Measurements from ENCODE around the gene RIT2.

DNA sequence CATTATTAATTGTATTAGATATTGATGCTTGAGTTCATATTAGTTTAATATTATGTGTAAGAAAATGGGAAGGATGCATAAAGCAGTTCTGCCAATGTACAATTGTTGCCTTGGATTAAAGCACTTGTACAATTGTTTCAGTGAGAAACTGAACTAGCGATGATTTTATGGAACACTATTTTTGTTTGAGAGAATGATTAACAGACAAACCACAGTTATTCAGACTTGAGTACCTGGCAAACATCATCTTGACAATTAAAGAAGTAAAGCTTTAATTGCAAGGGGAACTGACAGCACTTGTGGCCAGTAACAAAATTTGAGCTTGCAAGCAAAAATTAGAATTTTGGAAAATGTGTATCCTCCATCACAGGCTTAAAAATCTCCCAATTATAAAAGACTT is 214.3 kb downstream of the RIT2 start:
- TF ChIP-seq, protein P1, sequence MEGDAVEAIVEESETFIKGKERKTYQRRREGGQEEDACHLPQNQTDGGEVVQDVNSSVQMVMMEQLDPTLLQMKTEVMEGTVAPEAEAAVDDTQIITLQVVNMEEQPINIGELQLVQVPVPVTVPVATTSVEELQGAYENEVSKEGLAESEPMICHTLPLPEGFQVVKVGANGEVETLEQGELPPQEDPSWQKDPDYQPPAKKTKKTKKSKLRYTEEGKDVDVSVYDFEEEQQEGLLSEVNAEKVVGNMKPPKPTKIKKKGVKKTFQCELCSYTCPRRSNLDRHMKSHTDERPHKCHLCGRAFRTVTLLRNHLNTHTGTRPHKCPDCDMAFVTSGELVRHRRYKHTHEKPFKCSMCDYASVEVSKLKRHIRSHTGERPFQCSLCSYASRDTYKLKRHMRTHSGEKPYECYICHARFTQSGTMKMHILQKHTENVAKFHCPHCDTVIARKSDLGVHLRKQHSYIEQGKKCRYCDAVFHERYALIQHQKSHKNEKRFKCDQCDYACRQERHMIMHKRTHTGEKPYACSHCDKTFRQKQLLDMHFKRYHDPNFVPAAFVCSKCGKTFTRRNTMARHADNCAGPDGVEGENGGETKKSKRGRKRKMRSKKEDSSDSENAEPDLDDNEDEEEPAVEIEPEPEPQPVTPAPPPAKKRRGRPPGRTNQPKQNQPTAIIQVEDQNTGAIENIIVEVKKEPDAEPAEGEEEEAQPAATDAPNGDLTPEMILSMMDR (IDR thresholded peaks at IDR 0.05; ENCODE audit: low read length) = no peak
- no peak for TF ChIP-seq EZH2 (IDR thresholded peaks at IDR 0.05; ENCODE audit: borderline replicate concordance, low read length)

Data from OCI-LY1 (cell line).